H9 (cell line): ENCODE results near the gene MS4A15. TPM values are rescaled to one million over a fixed set of nuclear protein-coding genes. Genes with fewer than 3 reads are reported as not detected.

Experiments used
- DNase-seq: peaks from one replicate; pipeline ENCODE4 v3.0.0-alpha.2; 2017
- H2AFZ ChIP-seq: one replicate; pipeline ENCODE4 v1.6.1; 2013; ENCODE audit warnings: mild to moderate bottlenecking, low read length, control low read depth, moderate library complexity
- H2AK5ac ChIP-seq: 2 replicates; pipeline ENCODE4 v1.6.1; 2013; ENCODE audit warnings: low read length, control low read depth, mixed read lengths; ENCODE audit not compliant: insufficient read length
- H2BK120ac ChIP-seq: one replicate; pipeline ENCODE4 v1.6.1; 2013; ENCODE audit warnings: low read depth, mild to moderate bottlenecking, low read length, control low read depth, inconsistent platforms; ENCODE audit not compliant: poor library complexity, severe bottlenecking
- H2BK12ac ChIP-seq: 2 replicates; pipeline ENCODE4 v1.6.1; 2013; ENCODE audit warnings: low read length, control low read depth, mixed read lengths, low read depth; ENCODE audit not compliant: insufficient read length
- H2BK15ac ChIP-seq: 2 replicates; pipeline ENCODE4 v1.6.1; 2013; ENCODE audit warnings: low read depth, low read length, control low read depth
- H2BK20ac ChIP-seq: one replicate; pipeline ENCODE4 v1.6.1; 2013; ENCODE audit warnings: low read depth, mild to moderate bottlenecking, low read length, control low read depth, inconsistent platforms; ENCODE audit not compliant: poor library complexity, severe bottlenecking
- H2BK5ac ChIP-seq: 2 replicates; pipeline ENCODE4 v1.6.1; 2013; ENCODE audit warnings: low read length, control low read depth, mixed read lengths; ENCODE audit not compliant: insufficient read length
- H3K14ac ChIP-seq: 2 replicates; pipeline ENCODE4 v1.6.1; 2013; ENCODE audit warnings: low read length, control low read depth; ENCODE audit not compliant: insufficient read depth
- H3K18ac ChIP-seq: 2 replicates; pipeline ENCODE4 v1.6.1; 2013; ENCODE audit warnings: low read depth, mild to moderate bottlenecking, mixed read lengths, low read length, control low read depth; ENCODE audit not compliant: insufficient read length
- H3K23ac ChIP-seq: 2 replicates; pipeline ENCODE4 v1.6.1; 2013; ENCODE audit warnings: low read length, control low read depth, mixed read lengths, low read depth; ENCODE audit not compliant: insufficient read length
- H3K23me2 ChIP-seq: 2 replicates; pipeline ENCODE4 v1.6.1; 2013; ENCODE audit warnings: low read depth, mild to moderate bottlenecking, mixed read lengths, low read length, control low read depth; ENCODE audit not compliant: insufficient read length, poor library complexity, severe bottlenecking
- H3K27ac ChIP-seq: 2 replicates; pipeline ENCODE4 v1.5.1; 2013; ENCODE audit warnings: low read length, control low read depth, mixed read lengths, low read depth; ENCODE audit not compliant: insufficient read length
- H3K27me3 ChIP-seq: 2 replicates; pipeline ENCODE4 v1.6.1; 2013; ENCODE audit warnings: low read length, control low read depth, inconsistent platforms; ENCODE audit not compliant: insufficient read depth
- H3K4ac ChIP-seq: 2 replicates; pipeline ENCODE4 v1.6.1; 2013; ENCODE audit warnings: low read depth, mild to moderate bottlenecking, control low read depth, inconsistent platforms, low read length, moderate library complexity
- H3K4me1 ChIP-seq: 2 replicates; pipeline ENCODE4 v1.6.1; 2013; ENCODE audit warnings: low read length, control low read depth, inconsistent platforms; ENCODE audit not compliant: insufficient read depth
- H3K4me2 ChIP-seq: 2 replicates; pipeline ENCODE4 v1.6.1; 2013; ENCODE audit warnings: low read length, control low read depth, mixed read lengths; ENCODE audit not compliant: insufficient read length, insufficient read depth
- H3K56ac ChIP-seq: 2 replicates; pipeline ENCODE4 v1.6.1; 2013; ENCODE audit warnings: low read depth, mild to moderate bottlenecking, mixed read lengths, low read length, control low read depth; ENCODE audit not compliant: insufficient read length
- H3K79me1 ChIP-seq: 2 replicates; pipeline ENCODE4 v1.6.1; 2013; ENCODE audit warnings: low read depth, mild to moderate bottlenecking, moderate library complexity, low read length, control low read depth, inconsistent platforms; ENCODE audit not compliant: insufficient read depth, poor library complexity, severe bottlenecking
- H3K79me2 ChIP-seq: 2 replicates; pipeline ENCODE4 v1.6.1; 2013; ENCODE audit warnings: low read length, control low read depth, inconsistent platforms; ENCODE audit not compliant: insufficient read depth
- H3K9ac ChIP-seq: 2 replicates; pipeline ENCODE4 v1.6.1; 2013; ENCODE audit warnings: low read length, control low read depth, mixed read lengths; ENCODE audit not compliant: insufficient read length; ENCODE audit errors: extremely low read depth
- H3K9me3 ChIP-seq: one replicate; pipeline ENCODE4 v1.6.1; 2013; ENCODE audit warnings: low read depth, low read length, inconsistent platforms; ENCODE audit not compliant: control insufficient read depth
- H3T11ph ChIP-seq: one replicate; pipeline ENCODE4 v1.6.1; 2013; ENCODE audit warnings: mild to moderate bottlenecking, low read length, control low read depth, inconsistent platforms
- H4K20me1 ChIP-seq: one replicate; pipeline ENCODE4 v1.6.1; 2013; ENCODE audit not compliant: control insufficient read depth, insufficient read length, insufficient read depth
- H4K5ac ChIP-seq: 2 replicates; pipeline ENCODE4 v1.6.1; 2013; ENCODE audit warnings: low read depth, mild to moderate bottlenecking, mixed read lengths, low read length, control low read depth; ENCODE audit not compliant: insufficient read length
- H4K8ac ChIP-seq: replicated peaks from 2 replicates; pipeline ENCODE4 v1.6.1; 2013; ENCODE audit warnings: low read length, control low read depth, mixed read lengths, low read depth; ENCODE audit not compliant: insufficient read length
- H4K91ac ChIP-seq: 2 replicates; pipeline ENCODE4 v1.6.1; 2013; ENCODE audit warnings: low read depth, mild to moderate bottlenecking, moderate library complexity, mixed read lengths, low read length, control low read depth; ENCODE audit not compliant: insufficient read length
- H3K27ac Mint-ChIP-seq, 3 experiments: 2 replicates in 2 of 3; 3 replicates in 1 of 3; pipeline ENCODE4 v1.8.0; 2020 to 2021; ENCODE audit warnings: mixed read lengths in 3 of 3, mild to moderate bottlenecking in 1 of 3, moderate library complexity in 1 of 3
- H3K27me3 Mint-ChIP-seq: 2 replicates; pipeline ENCODE4 v1.8.0; 2021; ENCODE audit warnings: low read depth, mild to moderate bottlenecking, moderate library complexity, mixed read lengths
- H3K36me3 Mint-ChIP-seq, 3 experiments: 2 replicates in 2 of 3; 3 replicates in 1 of 3; pipeline ENCODE4 v1.8.0; 2020 to 2021; ENCODE audit warnings: low read depth in 3 of 3, mixed read lengths in 3 of 3; ENCODE audit not compliant: insufficient read depth in 1 of 3
- H3K4me1 Mint-ChIP-seq, 2 experiments: 2 replicates each; pipeline ENCODE4 v1.8.0; 2020; ENCODE audit warnings: mixed read lengths in 2 of 2
- H3K4me3 Mint-ChIP-seq, 2 experiments: 2 replicates in 1 of 2; 3 replicates in 1 of 2; pipeline ENCODE4 v1.8.0; 2020 to 2021; ENCODE audit warnings: mild to moderate bottlenecking in 2 of 2, mixed read lengths in 2 of 2, moderate library complexity in 1 of 2
- H3K9me3 Mint-ChIP-seq, 2 experiments: 2 replicates in 1 of 2; 3 replicates in 1 of 2; pipeline ENCODE4 v1.8.0; 2020; ENCODE audit warnings: mild to moderate bottlenecking in 2 of 2, mixed read lengths in 2 of 2, moderate library complexity in 1 of 2
- WGBS: extraction: QIAGEN DNeasy Blood & Tissue Kit; methylation state at CpG from one replicate; pipeline ENCODE4 v1.1.7; 2013; ENCODE audit warnings: missing lambda C conversion rate, low lambda C conversion rate, mixed read lengths; ENCODE audit not compliant: insufficient read length; ENCODE audit errors: extremely low coverage; 5-methylcytosine and 5-hydroxymethylcytosine counted together
- total RNA-seq: library from RNA; stranded (reverse); gene quantifications from 2 replicates; pipeline ENCODE4 v1.2.1, GENCODE V29; 2021
- TF ChIP-seq, protein P1 (sequence below): fragments of 200-600 bp; sonication (generic); conservative IDR thresholded peaks from 3 replicates; pipeline ENCODE4 v1.8.0; 2021; ENCODE audit warnings: antibody characterized with exemption, mild to moderate bottlenecking

MS4A15 gene
- total RNA-seq, 1 experiment from 2014 or later, result 0.11 TPM

DNA sequence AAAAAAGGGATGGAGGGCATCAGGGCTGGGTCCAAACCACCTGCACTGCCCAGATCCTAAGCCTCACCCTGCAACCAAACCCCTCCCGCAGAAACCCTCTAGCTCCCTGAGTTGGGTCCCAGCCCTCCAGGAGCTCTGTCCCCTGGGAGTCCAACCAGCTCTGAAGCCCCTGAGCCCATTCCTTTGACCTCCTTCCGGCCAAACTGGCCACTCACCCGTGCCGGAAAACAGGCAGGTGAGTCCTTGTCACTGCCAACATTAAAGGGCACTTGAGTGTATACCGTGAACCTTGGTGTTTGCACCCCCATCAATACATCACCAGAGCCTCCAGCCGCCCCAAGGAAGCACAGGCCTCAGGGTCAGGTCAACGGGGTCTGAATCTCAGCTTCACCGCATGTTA, 11.5 kb downstream of the MS4A15 start:
- H3K23ac ChIP-seq, result no peak overlapping the region
- no peak for DNase-seq
- H3K79me2 ChIP-seq, result no peaks in the 10 kb centered on the region
- no peaks in the 10 kb centered on the region for H3K4me1 ChIP-seq
- H2BK5ac ChIP-seq, result no peak overlapping the region
- H2AFZ ChIP-seq, result no peak overlapping the region
- WGBS, result no CpG with 5 or more reads among the region's 8 CpGs
- no peak overlapping the region for H4K8ac ChIP-seq
- no peak overlapping the region for H3K4me2 ChIP-seq
- no peak overlapping the region for H4K91ac ChIP-seq
- no peaks in the 10 kb centered on the region for H3K9me3 ChIP-seq
- H2BK20ac ChIP-seq, result no peak overlapping the region
- Mint-ChIP-seq H3K4me1 (peaks cover 5 to 16% of the 10 kb centered on the region in 2 experiments; a peak in 3 of 4 replicates), H3K9me3 (peaks cover 3% of the 10 kb centered on the region in 2 experiments; a peak in 3 of 5 replicates), H3K27ac (no peak overlapping the region), H3K36me3 (peaks cover 0 to 5% (median 0%) of the 10 kb centered on the region in 3 experiments; a peak in 1 of 7 replicates), H3K4me3 (no peak overlapping the region), H3K27me3 (peaks cover 24% of the 10 kb centered on the region)
- H3T11ph ChIP-seq, result no peak overlapping the region
- H2BK120ac ChIP-seq, result no peak overlapping the region
- H2BK12ac ChIP-seq, result no peak overlapping the region
- H4K20me1 ChIP-seq, result no peaks in the 10 kb centered on the region
- no peak overlapping the region for H4K5ac ChIP-seq
- H3K18ac ChIP-seq, result no peak overlapping the region
- no peaks in the 10 kb centered on the region for H3K79me1 ChIP-seq
- H2BK15ac ChIP-seq, result no peak overlapping the region
- no peak overlapping the region for H3K4ac ChIP-seq
- no peak overlapping the region for H3K14ac ChIP-seq
- no peak overlapping the region for H3K56ac ChIP-seq
- H3K27me3 ChIP-seq, result no peaks in the 10 kb centered on the region
- no peak overlapping the region for H3K9ac ChIP-seq
- TF ChIP-seq, protein P1, sequence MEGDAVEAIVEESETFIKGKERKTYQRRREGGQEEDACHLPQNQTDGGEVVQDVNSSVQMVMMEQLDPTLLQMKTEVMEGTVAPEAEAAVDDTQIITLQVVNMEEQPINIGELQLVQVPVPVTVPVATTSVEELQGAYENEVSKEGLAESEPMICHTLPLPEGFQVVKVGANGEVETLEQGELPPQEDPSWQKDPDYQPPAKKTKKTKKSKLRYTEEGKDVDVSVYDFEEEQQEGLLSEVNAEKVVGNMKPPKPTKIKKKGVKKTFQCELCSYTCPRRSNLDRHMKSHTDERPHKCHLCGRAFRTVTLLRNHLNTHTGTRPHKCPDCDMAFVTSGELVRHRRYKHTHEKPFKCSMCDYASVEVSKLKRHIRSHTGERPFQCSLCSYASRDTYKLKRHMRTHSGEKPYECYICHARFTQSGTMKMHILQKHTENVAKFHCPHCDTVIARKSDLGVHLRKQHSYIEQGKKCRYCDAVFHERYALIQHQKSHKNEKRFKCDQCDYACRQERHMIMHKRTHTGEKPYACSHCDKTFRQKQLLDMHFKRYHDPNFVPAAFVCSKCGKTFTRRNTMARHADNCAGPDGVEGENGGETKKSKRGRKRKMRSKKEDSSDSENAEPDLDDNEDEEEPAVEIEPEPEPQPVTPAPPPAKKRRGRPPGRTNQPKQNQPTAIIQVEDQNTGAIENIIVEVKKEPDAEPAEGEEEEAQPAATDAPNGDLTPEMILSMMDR, result no peak
- no peak overlapping the region for H3K27ac ChIP-seq
- no peak overlapping the region for H2AK5ac ChIP-seq
- H3K23me2 ChIP-seq, result no peaks in the 10 kb centered on the region
